HG02763 (cell line): Measurements from ENCODE around the gene ZNF516.

Source experiments
- ATAC-seq: cut with Tn5 transposase; IDR thresholded peaks from one replicate; pipeline ENCODE4 v1.9.1; 2021; ENCODE audit warnings: mild to moderate bottlenecking, moderate library complexity; ENCODE audit not compliant: unreplicated experiment

The ZNF516 gene

GRCh38 chr18:76368976-76369375 is 126.1 kb downstream of the ZNF516 start:
- no peak for ATAC-seq

- ATAC-seq: no peak
These were observed 126.8 kb downstream of the ZNF516 start for GRCh38 chr18:76368271-76368670.

- no peak for ATAC-seq
These were observed 127.6 kb downstream of the ZNF516 start for GRCh38 chr18:76367168-76368125.

- ATAC-seq: no peak
These were observed 129.5 kb downstream of the ZNF516 start for GRCh38 chr18:76365561-76365960.

- peak; percentile 74 for ATAC-seq
These were observed 130.5 kb downstream of the ZNF516 start for GRCh38 chr18:76364282-76365259.

GRCh38 chr18:76363436-76364120 is 131.5 kb downstream of the ZNF516 start:
- ATAC-seq: no peak

- no peak for ATAC-seq
These were observed 132.4 kb downstream of the ZNF516 start for GRCh38 chr18:76362676-76363075.

- ATAC-seq: no peak
These were observed 133.8 kb downstream of the ZNF516 start for GRCh38 chr18:76361219-76361618.

GRCh38 chr18:76359909-76360308 is 135.1 kb downstream of the ZNF516 start:
- ATAC-seq: no peak

- no peak for ATAC-seq
These were observed 136.3 kb downstream of the ZNF516 start for GRCh38 chr18:76358774-76359173.

GRCh38 chr18:76357585-76358260 is 137.3 kb downstream of the ZNF516 start:
- no peak for ATAC-seq

- no peak for ATAC-seq
These were observed 137.9 kb downstream of the ZNF516 start for GRCh38 chr18:76357174-76357573.

- no peak for ATAC-seq
These were observed 138.4 kb downstream of the ZNF516 start for GRCh38 chr18:76356666-76357065.

GRCh38 chr18:76354348-76354747 is 140.7 kb downstream of the ZNF516 start:
- no peak for ATAC-seq

- no peak for ATAC-seq
These were observed 141.5 kb downstream of the ZNF516 start for GRCh38 chr18:76353500-76353899.

GRCh38 chr18:76353046-76353445 is 142.0 kb downstream of the ZNF516 start:
- no peak for ATAC-seq

- ATAC-seq: no peak
These were observed 143.0 kb downstream of the ZNF516 start for GRCh38 chr18:76351961-76352581.

GRCh38 chr18:76350134-76351025 is 144.7 kb downstream of the ZNF516 start:
- ATAC-seq: no peak
